HG03378 (cell line): Measurements from ENCODE around the gene ADSS2.
"Not testable (repeated sequence)": the region's sequence is repeated elsewhere in the genome, so short reads cannot be mapped to it uniquely, and the experiment has no call there.

Experiments used
- ATAC-seq: cut with Tn5 transposase; IDR thresholded peaks from one replicate; pipeline ENCODE4 v1.9.1; 2021; ENCODE audit warnings: mild to moderate bottlenecking, moderate library complexity; ENCODE audit not compliant: unreplicated experiment

ADSS2 gene

DNA sequence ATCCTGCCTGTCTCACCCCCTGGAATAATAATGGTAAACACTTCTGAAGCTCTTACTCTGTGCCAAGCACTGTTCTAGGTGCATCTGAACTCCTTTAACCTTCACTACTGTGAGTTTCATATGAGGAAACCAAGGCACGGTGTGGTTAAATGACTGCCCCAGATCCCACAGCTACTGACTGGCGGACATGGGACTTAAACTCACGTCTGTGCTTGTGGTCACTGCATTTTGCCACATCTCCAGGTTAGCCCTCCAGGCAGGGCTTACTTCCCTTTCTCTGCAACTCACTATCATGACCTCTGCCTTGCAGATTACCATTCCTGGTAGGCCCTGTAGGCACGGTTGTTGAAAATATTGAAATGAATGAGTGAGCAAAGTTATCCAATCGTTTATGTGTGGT lies 83.4 kb downstream of the ADSS2 start:
- no peak for ATAC-seq

DNA sequence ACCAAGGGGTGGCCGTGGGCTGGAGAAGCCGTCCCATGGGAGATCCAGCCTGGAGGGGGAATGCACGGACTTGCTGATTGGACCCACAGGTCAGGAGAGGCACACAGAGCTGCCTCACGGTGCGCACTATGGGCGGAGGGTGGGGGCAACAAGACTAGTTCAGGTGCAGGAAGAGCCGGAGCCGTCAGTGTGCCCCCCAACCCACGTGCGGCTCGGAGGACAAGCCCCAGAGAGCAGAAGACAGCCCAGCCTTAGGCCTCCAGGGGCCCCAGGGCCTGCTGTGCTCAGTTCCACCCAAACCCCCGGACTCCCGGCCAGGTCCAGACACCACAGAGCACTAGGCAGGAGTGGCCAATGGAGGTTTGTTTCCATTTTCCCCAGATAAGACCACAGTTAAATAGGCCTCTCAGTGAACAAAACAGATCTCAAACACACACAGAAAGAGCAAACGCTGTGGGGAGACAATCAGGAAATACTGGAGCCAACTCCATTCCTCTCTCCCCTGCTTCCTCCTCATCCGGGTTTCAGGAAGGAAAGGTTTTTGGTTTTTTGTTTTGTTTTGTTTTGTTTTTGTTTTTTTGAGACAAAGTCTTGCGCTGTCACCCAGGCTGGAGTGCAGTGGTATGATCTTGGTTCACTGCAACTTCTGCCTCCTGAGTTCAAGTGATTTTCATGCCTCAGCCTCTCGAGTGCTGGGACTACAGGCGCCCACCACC lies 84.2 kb downstream of the ADSS2 start:
- ATAC-seq: no peak

DNA sequence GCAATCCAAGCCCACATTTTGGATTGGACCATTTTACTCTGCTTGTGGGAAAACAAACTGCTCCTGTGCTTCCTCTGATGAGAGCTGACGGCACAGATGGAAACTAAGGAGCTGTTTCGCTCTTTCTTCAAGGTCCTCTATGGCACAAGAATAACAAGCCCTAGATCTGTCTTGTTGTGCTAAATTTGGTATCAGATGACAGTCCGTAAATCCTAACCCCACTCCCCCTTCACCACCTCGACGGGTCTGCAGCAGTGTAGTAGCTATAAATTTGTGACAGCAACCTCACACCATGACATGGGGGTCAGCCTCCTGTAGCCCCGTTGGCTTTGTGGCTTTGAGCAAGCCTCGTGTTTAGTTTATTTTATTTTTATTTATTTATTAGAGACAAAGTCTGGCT lies 85.9 kb downstream of the ADSS2 start:
- no peak for ATAC-seq

DNA sequence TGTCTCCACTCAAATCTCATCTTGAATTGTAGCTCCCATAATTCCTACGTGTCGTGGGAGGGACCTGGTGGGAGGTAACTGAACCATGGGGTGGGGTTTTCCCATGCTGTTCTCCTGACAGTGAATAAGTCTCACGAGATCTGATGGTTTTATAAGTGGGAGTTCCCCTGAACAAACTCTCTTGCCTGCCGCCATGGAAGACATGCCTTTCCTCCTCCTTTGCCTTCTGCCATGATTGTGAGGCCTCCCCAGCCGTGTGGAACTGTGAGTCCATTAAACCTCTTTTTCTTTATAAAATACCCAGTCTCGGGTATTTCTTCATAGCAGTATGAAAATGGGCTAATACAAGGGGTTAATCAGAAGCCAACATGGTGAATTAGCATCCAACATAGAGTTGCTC lies 86.4 kb downstream of the ADSS2 start:
- ATAC-seq: not testable (repeated sequence)

DNA sequence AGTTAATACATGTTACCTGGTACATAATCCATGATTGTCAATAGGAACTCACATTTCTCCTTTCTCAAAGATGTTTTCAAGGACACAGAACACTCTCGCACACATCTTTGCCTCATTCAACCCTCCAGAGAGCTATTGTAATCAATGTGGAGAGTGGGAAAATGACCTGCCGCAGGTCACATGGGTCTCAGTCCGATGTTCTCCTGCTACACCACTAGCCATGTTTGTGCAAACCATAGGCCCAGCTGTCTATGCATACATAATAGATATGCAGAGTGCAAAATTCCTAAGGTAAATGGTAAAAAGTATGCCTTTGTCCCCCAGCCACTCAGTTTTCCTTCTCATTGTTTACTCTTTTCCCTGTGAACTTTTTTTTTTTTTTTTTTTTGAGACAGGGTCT lies 89.2 kb downstream of the ADSS2 start:
- ATAC-seq: no peak

DNA sequence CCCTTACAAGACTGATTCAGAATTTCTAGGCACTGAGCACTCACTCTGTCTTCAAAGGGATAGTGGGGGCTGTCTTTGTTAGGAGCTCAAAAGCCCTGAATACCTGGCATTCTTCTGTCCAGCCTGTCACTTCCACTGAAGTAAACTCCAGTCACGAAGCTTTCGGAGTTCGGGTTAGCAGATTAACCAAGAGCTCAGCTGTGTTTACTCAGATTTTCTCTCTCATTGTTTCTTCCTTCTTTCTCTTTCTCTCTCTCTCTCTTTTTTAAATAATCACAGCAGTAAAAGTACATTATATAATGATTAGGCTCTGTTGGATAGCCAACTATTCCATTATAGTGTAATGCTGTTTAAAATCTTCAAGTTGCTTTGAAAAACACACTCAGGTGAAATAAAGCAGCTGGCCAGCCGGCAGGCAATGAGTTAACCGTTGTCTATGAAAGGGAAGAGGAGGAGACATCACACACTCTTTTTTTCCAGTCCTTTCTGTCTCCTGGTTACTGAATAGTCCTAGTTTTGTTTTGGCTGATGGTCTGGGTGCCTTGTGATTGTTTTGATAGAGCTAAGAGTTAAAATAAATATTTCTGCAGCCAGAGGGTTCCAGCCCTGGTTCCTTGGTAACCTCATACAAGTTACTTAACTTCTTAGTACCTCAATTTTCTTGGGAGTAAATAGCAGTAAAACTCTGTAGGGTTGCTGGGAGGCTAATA lies 89.8 kb downstream of the ADSS2 start:
- ATAC-seq: no peak
